ENCODE data around the gene RTCB.

Gene RTCB

DNA sequence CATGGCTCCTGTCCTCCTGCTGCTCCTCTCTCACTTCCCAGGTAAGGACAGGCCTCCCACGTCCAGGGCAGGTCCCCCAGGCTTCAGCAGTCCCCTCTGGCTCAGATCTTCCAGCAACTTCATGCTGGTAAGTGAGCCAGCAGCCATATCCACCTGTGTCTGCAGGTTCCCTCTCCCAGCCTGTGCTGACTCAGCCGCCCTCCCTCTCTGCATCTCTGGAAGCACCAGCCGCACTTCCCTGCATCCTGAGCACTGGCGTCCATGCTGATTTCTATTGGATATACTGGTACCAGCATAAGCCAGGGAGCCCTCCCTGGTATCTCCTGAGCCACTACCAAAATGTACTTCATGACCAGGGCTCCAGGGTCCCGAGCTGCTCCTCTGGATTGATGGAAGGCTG lies 35.4 kb downstream of the RTCB start:
- no peak overlapping the region for H4K12ac ChIP-seq (ENCODE audit: low read depth, low read length)
- no peaks in the 10 kb centered on the region for H3K27me3 ChIP-seq (ENCODE audit: insufficient read depth, low read length)
- no peak overlapping the region for H2AFZ ChIP-seq (ENCODE audit: insufficient read depth, low read length, poor library complexity)
- no peak overlapping the region for H2AK5ac ChIP-seq (ENCODE audit: low read length)
- no peaks in the 10 kb centered on the region for H3K36me3 ChIP-seq (ENCODE audit: control insufficient read depth in 1 of 2, insufficient read depth in 2 of 2, low read length in 2 of 2)
- DNase-seq, result peak; percentile 87 to 90
- no peak overlapping the region for H4K91ac ChIP-seq (ENCODE audit: low read depth, low read length)
- no peak overlapping the region for H3K4ac ChIP-seq (ENCODE audit: low read depth, low read length)
- H2BK120ac ChIP-seq (ENCODE audit: insufficient read depth, low read length, poor library complexity), result no peak overlapping the region
- H3K9me3 ChIP-seq (ENCODE audit: insufficient read depth, low read depth, low read length), result no peaks in the 10 kb centered on the region
- H2BK12ac ChIP-seq (ENCODE audit: low read length), result no peak overlapping the region
- H3K79me2 ChIP-seq (ENCODE audit: control insufficient read depth, insufficient read depth, low read length, poor library complexity), result no peaks in the 10 kb centered on the region
- H3K18ac ChIP-seq (ENCODE audit: low read length), result no peak overlapping the region
- H3K9ac ChIP-seq (ENCODE audit: low read length), result no peak overlapping the region
- no peaks in the 10 kb centered on the region for H3K4me1 ChIP-seq (ENCODE audit: control insufficient read depth in 1 of 2, insufficient read depth in 2 of 2, low read length in 2 of 2)
- H4K8ac ChIP-seq (ENCODE audit: low read depth, low read length), result no peak overlapping the region
- H3K23ac ChIP-seq (ENCODE audit: low read length), result no peak overlapping the region
- WGBS (ENCODE audit: extremely low coverage, insufficient coverage, insufficient read length), result no CpG with 5 or more reads among the region's 5 CpGs
- no peak overlapping the region for H3K14ac ChIP-seq (ENCODE audit: low read length)
- no peak overlapping the region for H3K27ac ChIP-seq (ENCODE audit: low read depth, low read length)
- no peak overlapping the region for H3K4me3 ChIP-seq (ENCODE audit: low read depth, low read length)
- H3K4me2 ChIP-seq (ENCODE audit: low read length), result no peak overlapping the region
- no peaks in the 10 kb centered on the region for H3K79me1 ChIP-seq (ENCODE audit: low read length)
- no peak overlapping the region for H2BK5ac ChIP-seq (ENCODE audit: low read depth, low read length, poor library complexity)

DNA sequence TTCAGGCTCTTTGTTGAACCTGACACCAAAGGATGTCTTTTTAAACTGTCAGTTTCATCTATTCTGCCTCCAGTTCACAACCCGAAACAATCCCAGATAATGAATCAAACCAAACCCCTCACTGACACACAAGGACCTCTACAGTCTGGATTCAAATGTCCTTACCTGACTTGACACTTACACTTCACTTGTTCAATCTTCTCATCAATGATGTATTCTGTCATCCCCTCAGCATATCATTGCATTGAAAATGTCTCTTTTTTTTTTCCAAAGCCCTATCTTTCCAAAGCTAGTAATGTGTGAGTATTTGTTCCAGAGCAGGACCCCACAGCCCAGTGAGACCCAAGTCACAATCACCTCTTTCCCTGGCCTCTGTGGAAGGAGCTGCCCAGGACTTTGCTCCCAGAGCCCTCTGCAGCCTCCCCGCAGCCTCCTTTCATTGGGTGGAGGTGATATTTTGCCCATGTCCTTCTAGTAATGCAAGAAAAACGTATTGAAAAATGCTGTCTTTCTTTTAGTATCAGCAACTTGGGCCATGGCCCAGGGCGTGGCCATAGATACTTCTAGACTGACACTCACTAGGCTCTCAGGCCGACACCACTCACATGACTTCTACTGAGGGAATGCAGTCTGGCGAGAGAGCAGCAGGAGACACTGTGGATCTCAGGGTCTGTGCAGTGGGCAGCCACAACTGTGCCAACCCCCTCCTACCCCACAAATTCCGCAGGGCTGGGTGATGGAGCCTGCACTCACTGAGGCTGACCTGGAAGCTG lies 36.2 kb downstream of the RTCB start:
- Histone ChIP-seq H3K14ac (ENCODE audit: low read length) (no peak overlapping the region), H3K27ac (ENCODE audit: low read depth, low read length) (no peak overlapping the region), H2BK120ac (ENCODE audit: insufficient read depth, low read length, poor library complexity) (no peak overlapping the region), H3K4me1 (ENCODE audit: control insufficient read depth in 1 of 2, insufficient read depth in 2 of 2, low read length in 2 of 2) (no peaks in the 10 kb centered on the region), H3K9me3 (ENCODE audit: insufficient read depth, low read depth, low read length) (no peaks in the 10 kb centered on the region), H3K18ac (ENCODE audit: low read length) (no peak overlapping the region), H2BK12ac (ENCODE audit: low read length) (no peak overlapping the region), H4K91ac (ENCODE audit: low read depth, low read length) (no peak overlapping the region), H3K9ac (ENCODE audit: low read length) (no peak overlapping the region), H3K79me1 (ENCODE audit: low read length) (no peaks in the 10 kb centered on the region), H3K4ac (ENCODE audit: low read depth, low read length) (no peak overlapping the region), H4K8ac (ENCODE audit: low read depth, low read length) (no peak overlapping the region), H3K4me3 (ENCODE audit: low read depth, low read length) (no peak overlapping the region), H4K12ac (ENCODE audit: low read depth, low read length) (no peak overlapping the region), H2BK5ac (ENCODE audit: low read depth, low read length, poor library complexity) (no peak overlapping the region), H2AFZ (ENCODE audit: insufficient read depth, low read length, poor library complexity) (no peak overlapping the region), H3K79me2 (ENCODE audit: control insufficient read depth, insufficient read depth, low read length, poor library complexity) (no peaks in the 10 kb centered on the region), H3K27me3 (ENCODE audit: insufficient read depth, low read length) (no peaks in the 10 kb centered on the region), H3K4me2 (ENCODE audit: low read length) (no peak overlapping the region), H3K36me3 (ENCODE audit: control insufficient read depth in 1 of 2, insufficient read depth in 2 of 2, low read length in 2 of 2) (no peaks in the 10 kb centered on the region), H3K23ac (ENCODE audit: low read length) (no peak overlapping the region), H2AK5ac (ENCODE audit: low read length) (no peak overlapping the region)
- peak; percentile 87 to 91 for DNase-seq
- no CpG with 5 or more reads among the region's 7 CpGs for WGBS (ENCODE audit: extremely low coverage, insufficient coverage, insufficient read length)

DNA sequence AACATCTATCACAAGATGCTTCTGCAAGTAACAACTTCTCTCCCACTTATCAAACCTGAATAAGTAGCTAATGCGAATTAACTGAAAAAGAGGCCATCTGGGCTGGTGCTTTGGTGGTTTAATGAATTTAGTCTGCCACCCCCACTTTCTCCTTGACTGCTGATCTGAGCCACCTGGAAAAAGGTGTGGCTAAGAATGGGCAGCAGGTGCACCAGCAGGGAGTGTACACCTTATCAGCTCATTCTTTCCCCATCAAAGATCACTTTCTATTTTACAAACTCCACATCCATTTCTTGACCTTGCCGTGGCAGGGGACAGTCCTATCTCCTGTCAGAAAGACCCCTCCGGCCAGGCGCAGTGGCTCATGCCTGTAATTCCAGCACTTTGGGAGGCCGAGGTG lies 47.8 kb downstream of the RTCB start:
- Histone ChIP-seq H2AFZ (ENCODE audit: insufficient read depth, low read length, poor library complexity) (no peak overlapping the region), H4K8ac (ENCODE audit: low read depth, low read length) (no peak overlapping the region), H3K79me2 (ENCODE audit: control insufficient read depth, insufficient read depth, low read length, poor library complexity) (no peaks in the 10 kb centered on the region), H4K12ac (ENCODE audit: low read depth, low read length) (no peak overlapping the region), H4K91ac (ENCODE audit: low read depth, low read length) (no peak overlapping the region), H3K23ac (ENCODE audit: low read length) (no peak overlapping the region), H3K79me1 (ENCODE audit: low read length) (no peaks in the 10 kb centered on the region), H2BK5ac (ENCODE audit: low read depth, low read length, poor library complexity) (no peak overlapping the region), H2BK120ac (ENCODE audit: insufficient read depth, low read length, poor library complexity) (no peak overlapping the region), H3K36me3 (ENCODE audit: control insufficient read depth in 1 of 2, insufficient read depth in 2 of 2, low read length in 2 of 2) (no peaks in the 10 kb centered on the region), H3K9ac (ENCODE audit: low read length) (no peak overlapping the region), H2AK5ac (ENCODE audit: low read length) (no peak overlapping the region), H3K4me1 (ENCODE audit: control insufficient read depth in 1 of 2, insufficient read depth in 2 of 2, low read length in 2 of 2) (no peaks in the 10 kb centered on the region), H3K27me3 (ENCODE audit: insufficient read depth, low read length) (no peaks in the 10 kb centered on the region), H2BK12ac (ENCODE audit: low read length) (no peak overlapping the region), H3K4me3 (ENCODE audit: low read depth, low read length) (no peak overlapping the region), H3K9me3 (ENCODE audit: insufficient read depth, low read depth, low read length) (no peaks in the 10 kb centered on the region), H3K27ac (ENCODE audit: low read depth, low read length) (no peak overlapping the region), H3K4me2 (ENCODE audit: low read length) (no peak overlapping the region), H3K14ac (ENCODE audit: low read length) (no peak overlapping the region), H3K4ac (ENCODE audit: low read depth, low read length) (no peak overlapping the region), H3K18ac (ENCODE audit: low read length) (no peak overlapping the region)
- DNase-seq, result no peak
- WGBS (ENCODE audit: extremely low coverage, insufficient coverage, insufficient read length), result no CpG with 5 or more reads among the region's 5 CpGs

DNA sequence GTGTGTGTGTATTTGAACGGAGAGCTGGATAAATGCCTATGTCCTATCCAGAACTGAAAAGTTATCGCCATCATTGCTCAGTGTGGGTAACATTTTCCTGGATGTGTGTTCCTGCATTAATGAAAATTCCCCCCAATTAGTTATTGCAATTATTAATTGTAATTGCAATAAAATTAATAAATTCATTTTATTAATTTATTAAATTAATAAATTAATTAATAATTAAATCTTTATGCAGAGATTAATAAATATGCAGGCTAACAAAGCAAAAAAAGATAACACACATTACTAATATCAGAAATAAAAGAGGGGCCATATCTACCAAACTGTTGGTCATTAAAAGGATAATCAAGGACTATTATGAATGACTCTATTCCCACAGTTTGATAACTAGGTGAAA lies 50.8 kb downstream of the RTCB start:
- no peak overlapping the region for H3K18ac ChIP-seq (ENCODE audit: low read length)
- H3K79me2 ChIP-seq (ENCODE audit: control insufficient read depth, insufficient read depth, low read length, poor library complexity), result no peaks in the 10 kb centered on the region
- H3K79me1 ChIP-seq (ENCODE audit: low read length), result no peaks in the 10 kb centered on the region
- no peaks in the 10 kb centered on the region for H3K4me1 ChIP-seq (ENCODE audit: control insufficient read depth in 1 of 2, insufficient read depth in 2 of 2, low read length in 2 of 2)
- no peak overlapping the region for H4K91ac ChIP-seq (ENCODE audit: low read depth, low read length)
- H2BK12ac ChIP-seq (ENCODE audit: low read length), result no peak overlapping the region
- no peaks in the 10 kb centered on the region for H3K36me3 ChIP-seq (ENCODE audit: control insufficient read depth in 1 of 2, insufficient read depth in 2 of 2, low read length in 2 of 2)
- no peak overlapping the region for H2AK5ac ChIP-seq (ENCODE audit: low read length)
- H3K9ac ChIP-seq (ENCODE audit: low read length), result no peak overlapping the region
- no peak overlapping the region for H3K14ac ChIP-seq (ENCODE audit: low read length)
- no peak overlapping the region for H2BK120ac ChIP-seq (ENCODE audit: insufficient read depth, low read length, poor library complexity)
- H2AFZ ChIP-seq (ENCODE audit: insufficient read depth, low read length, poor library complexity), result no peak overlapping the region
- no peak overlapping the region for H3K27ac ChIP-seq (ENCODE audit: low read depth, low read length)
- H3K9me3 ChIP-seq (ENCODE audit: insufficient read depth, low read depth, low read length), result no peaks in the 10 kb centered on the region
- no peak overlapping the region for H3K23ac ChIP-seq (ENCODE audit: low read length)
- H4K8ac ChIP-seq (ENCODE audit: low read depth, low read length), result no peak overlapping the region
- WGBS (ENCODE audit: extremely low coverage, insufficient coverage, insufficient read length), result no CpG with 5 or more reads among the region's 2 CpGs
- DNase-seq, result no peak
- H3K4me2 ChIP-seq (ENCODE audit: low read length), result no peak overlapping the region
- H3K4ac ChIP-seq (ENCODE audit: low read depth, low read length), result no peak overlapping the region
- H3K4me3 ChIP-seq (ENCODE audit: low read depth, low read length), result no peak overlapping the region
- H2BK5ac ChIP-seq (ENCODE audit: low read depth, low read length, poor library complexity), result no peak overlapping the region
- H4K12ac ChIP-seq (ENCODE audit: low read depth, low read length), result no peak overlapping the region
- H3K27me3 ChIP-seq (ENCODE audit: insufficient read depth, low read length), result no peaks in the 10 kb centered on the region
